HepG2 (cell line): ENCODE results near the gene ATP9B. TPM values are rescaled to one million over a fixed set of nuclear protein-coding genes. Genes with fewer than 3 reads are reported as not detected.
"Not testable (repeated sequence)": the region's sequence is repeated elsewhere in the genome, so short reads cannot be mapped to it uniquely, and the experiment has no call there.

Experiments used
- ATAC-seq: fragments of 200-7000 bp; cut with Tn5 transposase; 3 replicates; pipeline ENCODE4 v1.9.1; 2020; ENCODE audit warnings: mild to moderate bottlenecking, moderate library complexity
- BruUV-seq: library from RNA; stranded (reverse); fragments of 400-500 nt; replicated peaks from 2 replicates; lab custom pipeline; 2021; lab: Mats Ljungman, UMichigan
- CTCF ChIA-PET: fragments of 300-600 bp; formaldehyde crosslinking; extraction: SDS; loops from one replicate; lab custom pipeline; 2021; ENCODE audit warnings: low total read pairs, inconsistent platforms, low intra/inter-chr PET ratio; lab: Yijun Ruan, JAX
- POLR2A ChIA-PET: fragments of 350-600 bp; sonication (Branson Sonifier 250); formaldehyde crosslinking; loops from one replicate; lab custom pipeline; 2020; ENCODE audit warnings: antibody characterized with exemption, inconsistent platforms; lab: Yijun Ruan, JAX
- DNase-seq: peaks from one replicate; pipeline ENCODE4 v3.0.0-alpha.2; 2015; ENCODE audit warnings: low spot score
- FAIRE-seq: peaks from 3 replicates; lab custom pipeline; 2011; peaks lifted over from hg19 to GRCh38; lab: Jason Lieb, UNC
- H2AFZ ChIP-seq: one replicate; pipeline ENCODE4 v1.6.1; 2011; ENCODE audit warnings: low read length, inconsistent platforms
- H3K27ac ChIP-seq: fragments of 300-600 bp; 3 replicates; pipeline ENCODE4 v1.8.0; 2011; ENCODE audit warnings: mixed run types, mild to moderate bottlenecking, mixed read lengths, low read length, inconsistent platforms; ENCODE audit not compliant: insufficient read depth; ENCODE audit errors: extremely low read length
- H3K27me3 ChIP-seq, 2 experiments: fragments of 200-600 bp in 1 of 2; 2 replicates in 1 of 2; 3 replicates in 1 of 2; pipeline versions ENCODE4 v1.6.0 to v1.8.0; 2011; ENCODE audit warnings: low read length in 2 of 2, mild to moderate bottlenecking in 2 of 2, moderate library complexity in 2 of 2, inconsistent platforms in 1 of 2; ENCODE audit not compliant: insufficient read depth in 2 of 2, control insufficient read depth in 1 of 2
- H3K36me3 ChIP-seq, 2 experiments: fragments of 200-600 bp in 1 of 2; replicated peaks in 1 of 2; 2 replicates in 1 of 2; 3 replicates in 1 of 2; pipeline versions ENCODE4 v1.5.1 to v1.8.0; 2011; ENCODE audit warnings: low read length in 2 of 2, inconsistent platforms in 1 of 2; ENCODE audit not compliant: insufficient read depth in 2 of 2, control insufficient read depth in 1 of 2
- H3K4me1 ChIP-seq: 2 replicates; pipeline ENCODE4 v1.5.1; 2012; ENCODE audit warnings: low read length, inconsistent platforms; ENCODE audit not compliant: insufficient read depth
- H3K4me2 ChIP-seq: 2 replicates; pipeline ENCODE4 v1.6.0; 2011; ENCODE audit warnings: low read depth, low read length, inconsistent platforms
- H3K4me3 ChIP-seq, 3 experiments: fragments of 200-600 bp in 1 of 3; sonication (generic), shearing (Covaris generic) in 1 of 3; replicated peaks in 1 of 3; 2 replicates each; pipeline ENCODE4 v1.5.1; 2011 to 2016; ENCODE audit warnings: low read length in 3 of 3, inconsistent platforms in 2 of 3, low read depth in 2 of 3, mild to moderate bottlenecking in 2 of 3, control low read depth in 1 of 3, mixed read lengths in 1 of 3; ENCODE audit not compliant: insufficient read depth in 1 of 3
- H3K79me2 ChIP-seq: one replicate; pipeline ENCODE4 v1.6.1; 2011; ENCODE audit warnings: low read length, inconsistent platforms; ENCODE audit not compliant: insufficient read depth
- H3K9ac ChIP-seq: 2 replicates; pipeline ENCODE4 v1.6.0; 2011; ENCODE audit warnings: mild to moderate bottlenecking, low read depth, low read length, inconsistent platforms; ENCODE audit not compliant: insufficient read depth
- H3K9me3 ChIP-seq: 2 replicates; pipeline ENCODE4 v1.5.1; 2012; ENCODE audit warnings: mild to moderate bottlenecking, low read length
- H4K20me1 ChIP-seq: 2 replicates; pipeline ENCODE4 v1.6.0; 2011; ENCODE audit warnings: inconsistent platforms, mild to moderate bottlenecking, low read length, moderate library complexity; ENCODE audit not compliant: insufficient read depth
- AKAP8 ChIP-seq: sonication (generic); formaldehyde crosslinking; IDR thresholded peaks from 2 replicates; pipeline ENCODE4 v1.5.1; 2020; ENCODE audit warnings: mild to moderate bottlenecking, missing genetic modification reagents
- ATM ChIP-seq: fragments of 450-650 bp; IDR thresholded peaks from 2 replicates; pipeline ENCODE4 v1.7.1; 2017; ENCODE audit warnings: mild to moderate bottlenecking, borderline replicate concordance
- FOSL2 ChIP-seq: sonication (generic); formaldehyde crosslinking; IDR thresholded peaks from 2 replicates; pipeline ENCODE4 v1.4.0; 2020; ENCODE audit warnings: missing genetic modification reagents
- FOXK1 ChIP-seq: sonication (generic); formaldehyde crosslinking; IDR thresholded peaks from 2 replicates; pipeline ENCODE4 v1.4.0; 2020; ENCODE audit warnings: low read depth, missing genetic modification reagents, borderline replicate concordance
- SP140L ChIP-seq: sonication (generic); formaldehyde crosslinking; IDR thresholded peaks from 2 replicates; pipeline ENCODE4 v1.4.0; 2020; ENCODE audit warnings: missing genetic modification reagents, borderline replicate concordance
- ZFAT ChIP-seq: sonication (generic); formaldehyde crosslinking; conservative IDR thresholded peaks from 2 replicates; pipeline ENCODE4 v1.8.1; 2023; ENCODE audit warnings: missing genetic modification reagents, inconsistent platforms
- ZNF10 ChIP-seq: sonication (generic); formaldehyde crosslinking; IDR thresholded peaks from 2 replicates; pipeline ENCODE4 v1.4.0; 2020; ENCODE audit warnings: mild to moderate bottlenecking, low read depth, missing genetic modification reagents, borderline replicate concordance
- ZNF253 ChIP-seq: sonication (generic); formaldehyde crosslinking; IDR thresholded peaks from 2 replicates; pipeline ENCODE4 v1.8.0; 2022; ENCODE audit warnings: mild to moderate bottlenecking, missing genetic modification reagents, borderline replicate concordance
- ZNF343 ChIP-seq: sonication (generic); formaldehyde crosslinking; IDR thresholded peaks from 2 replicates; pipeline ENCODE4 v1.4.0; 2020; ENCODE audit warnings: mild to moderate bottlenecking, missing genetic modification reagents
- ZNF362 ChIP-seq: sonication (generic); formaldehyde crosslinking; IDR thresholded peaks from 2 replicates; pipeline ENCODE4 v1.4.0; 2020; ENCODE audit warnings: missing genetic modification reagents, mild to moderate bottlenecking, borderline replicate concordance
- ZNF552 ChIP-seq: sonication (generic); formaldehyde crosslinking; IDR thresholded peaks from 2 replicates; pipeline ENCODE4 v1.9.0; 2022; ENCODE audit warnings: missing genetic modification reagents, mild to moderate bottlenecking, borderline replicate concordance
- whole genome bisulfite sequencing: methylation state at CpG from one replicate; pipeline ENCODE4 v1.1.6; 2017; ENCODE audit warnings: low lambda C conversion rate; 5-methylcytosine and 5-hydroxymethylcytosine counted together
- in situ Hi-C: cut with HindIII; loops from 2 replicates; pipeline ENCODE4 v1.10.0; 2017; ENCODE audit warnings: low pct_unique_long_range_greater_than_20kb; ENCODE audit not compliant: extremely low pct_ligation_motif_present
- intact Hi-C: fragments of 100-400 bp; cut with micrococcal nuclease; formaldehyde crosslinking; loops from one replicate; pipeline ENCODE4 v1.10.0; 2022; ENCODE audit not compliant: unreplicated experiment
- polyA plus RNA-seq, 8 experiments: library from polyadenylated mRNA; depleted of rRNA in 3 of 8; stranded (reverse) in 7 of 8; unstranded in 1 of 8; fragments of >200 nt; fragmentation: Illumina TruSeq in 4 of 8; extraction: Trizol in 4 of 8; gene quantifications; 2 replicates each; pipeline versions ENCODE4 v1.2.1 to v1.2.3, GENCODE V29; 2011 to 2016; ENCODE audit warnings: low read depth in 4 of 8, missing spikeins in 1 of 8, mixed read lengths in 1 of 8; ENCODE audit not compliant: insufficient read depth in 1 of 8
- total RNA-seq, 5 experiments: library from RNA; depleted of rRNA; stranded (reverse); fragments of >200 nt; fragmentation: Illumina TruSeq; extraction: Trizol; gene quantifications; 2 replicates each; pipeline ENCODE4 v1.2.3, GENCODE V29; 2016; ENCODE audit warnings: low read depth in 1 of 5
- TF ChIP-seq, protein P1 (sequence below): sonication (generic); formaldehyde crosslinking; IDR thresholded peaks from 2 replicates; pipeline ENCODE4 v1.5.1; 2020; ENCODE audit warnings: mild to moderate bottlenecking, moderate library complexity, missing genetic modification reagents

Gene ATP9B
- total and polyA plus RNA-seq, 2 of the 13 experiments (the other 11 are each of a cell fraction or from before 2014, with no cell fraction given) = 10.8 to 11.3 TPM

DNA sequence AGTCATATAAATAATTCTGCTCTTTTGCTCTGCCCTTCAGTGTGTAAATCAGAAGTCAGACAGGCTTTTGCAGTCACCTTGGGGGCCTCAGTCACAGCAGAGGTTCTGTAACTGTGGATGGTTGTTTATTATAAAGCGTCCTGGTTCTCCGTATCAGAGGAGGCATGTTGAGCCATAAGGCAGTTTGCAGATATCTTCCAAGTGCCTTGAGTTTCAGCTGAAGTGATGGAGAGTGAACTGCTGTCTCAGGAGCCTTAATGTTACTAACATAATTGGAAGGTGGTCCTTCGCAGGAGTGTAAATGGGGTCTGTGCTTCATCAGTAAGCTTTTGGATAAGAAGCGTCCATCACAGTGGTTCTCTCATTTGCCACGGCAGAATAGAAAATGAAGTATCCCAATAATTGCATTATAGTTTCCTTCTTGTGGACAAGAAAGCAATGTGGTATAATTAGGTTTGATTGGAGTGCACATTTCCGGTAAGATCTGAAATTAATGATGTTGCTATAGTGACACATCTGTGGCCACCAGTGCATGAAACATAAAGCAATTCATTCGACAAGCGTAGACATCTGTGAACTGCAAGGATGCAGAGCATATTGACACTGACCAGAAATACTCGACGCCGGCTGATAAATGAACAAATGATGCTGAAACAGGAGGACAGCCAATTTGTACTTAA is 214.1 kb downstream of the ATP9B start (continued):
- TF ChIP-seq, protein P1, sequence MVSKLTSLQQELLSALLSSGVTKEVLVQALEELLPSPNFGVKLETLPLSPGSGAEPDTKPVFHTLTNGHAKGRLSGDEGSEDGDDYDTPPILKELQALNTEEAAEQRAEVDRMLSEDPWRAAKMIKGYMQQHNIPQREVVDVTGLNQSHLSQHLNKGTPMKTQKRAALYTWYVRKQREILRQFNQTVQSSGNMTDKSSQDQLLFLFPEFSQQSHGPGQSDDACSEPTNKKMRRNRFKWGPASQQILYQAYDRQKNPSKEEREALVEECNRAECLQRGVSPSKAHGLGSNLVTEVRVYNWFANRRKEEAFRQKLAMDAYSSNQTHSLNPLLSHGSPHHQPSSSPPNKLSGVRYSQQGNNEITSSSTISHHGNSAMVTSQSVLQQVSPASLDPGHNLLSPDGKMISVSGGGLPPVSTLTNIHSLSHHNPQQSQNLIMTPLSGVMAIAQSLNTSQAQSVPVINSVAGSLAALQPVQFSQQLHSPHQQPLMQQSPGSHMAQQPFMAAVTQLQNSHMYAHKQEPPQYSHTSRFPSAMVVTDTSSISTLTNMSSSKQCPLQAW (CRISPR knock-in tag) = no peak
- TF ChIP-seq FOSL2 (CRISPR knock-in tag) (no peak), ZNF10 (CRISPR knock-in tag) (no peak), SP140L (no peak), ZNF343 (CRISPR knock-in tag) (no peak)
- TF ChIP-seq, all 625 proteins: peak for 0

DNA sequence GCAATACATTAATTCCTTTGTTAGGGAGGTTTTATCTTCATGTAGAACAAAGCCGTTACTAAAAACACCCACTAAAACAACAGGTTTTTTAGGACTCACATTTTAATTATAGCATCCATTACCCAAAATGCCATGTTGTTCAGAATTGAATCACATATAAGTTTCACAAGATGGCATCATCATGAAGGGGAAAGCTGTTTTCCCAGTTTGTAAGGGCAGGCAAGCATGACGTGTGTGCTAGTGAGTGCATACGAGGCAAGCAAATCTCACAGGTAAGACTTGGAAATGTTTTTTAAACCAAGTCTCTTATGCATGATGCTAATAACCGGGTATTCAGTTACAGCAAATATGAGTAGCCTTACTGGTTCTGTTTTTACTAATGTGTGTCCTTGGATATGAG is 214.7 kb downstream of the ATP9B start:
- 100% methylated on average over 4 of the region's 4 CpGs for WGBS
- FAIRE-seq = no peak

GRCh38 chr18:79285191-79285590 is 216.0 kb downstream of the ATP9B start:
- FAIRE-seq, CTCF ChIA-PET, in situ Hi-C loops: not testable (repeated sequence)

More for the DNA sequence above, 214.7 kb downstream of the ATP9B start:
- Histone ChIP-seq H4K20me1 (no peaks in the 10 kb centered on the region), H2AFZ (no peak overlapping the region), H3K27me3 (no peaks in the 10 kb centered on the region), H3K4me1 (no peaks in the 10 kb centered on the region), H3K27ac (no peak overlapping the region), H3K9ac (no peak overlapping the region), H3K36me3 (peaks cover 0 to 4% of the 10 kb centered on the region in 2 experiments; a peak in 2 of 5 replicates), H3K79me2 (no peaks in the 10 kb centered on the region), H3K4me3 (no peak overlapping the region), H3K9me3 (no peaks in the 10 kb centered on the region), H3K4me2 (no peak overlapping the region)
- BruUV-seq = no TSS peak
- ChIA-PET CTCF (no interaction called here), POLR2A (no interaction called here)
- ATAC-seq = no peak
- no peak for TF ChIP-seq AKAP8 (CRISPR knock-in tag)
- TF ChIP-seq ATM = no peak
- no peak for TF ChIP-seq ZNF552
- TF ChIP-seq FOXK1 (CRISPR knock-in tag) = no peak
- TF ChIP-seq ZFAT (CRISPR knock-in tag) = no peak
- no peak for TF ChIP-seq ZNF253
- no peak for TF ChIP-seq ZNF362
- TF ChIP-seq, all 625 proteins: peak for 0
- DNase-seq = no peak
- in situ Hi-C loops = no loop called here
- intact Hi-C loops = no loop called here

More at GRCh38 chr18:79285191-79285590, 216.0 kb downstream of the ATP9B start:
- H3K9me3 ChIP-seq, ATAC-seq, H3K27ac ChIP-seq, DNase-seq, H3K4me3 ChIP-seq, intact Hi-C loops, H3K4me2 ChIP-seq, H3K27me3 ChIP-seq, H3K79me2 ChIP-seq, H3K36me3 ChIP-seq, H4K20me1 ChIP-seq, POLR2A ChIA-PET, BruUV-seq, H3K9ac ChIP-seq, H2AFZ ChIP-seq, H3K4me1 ChIP-seq: not testable (repeated sequence)
- 94% methylated on average over 1 of the region's 1 CpG for WGBS
